Hindlimb muscle (tissue), 1 donor: ENCODE results near the gene CFAP97D2. TPM values are rescaled to one million over a fixed set of nuclear protein-coding genes. Genes with fewer than 3 reads are reported as not detected.

Experiments used
- polyA plus RNA-seq: library from polyadenylated mRNA; unstranded; fragments of 120-200 nt; gene quantifications from one replicate; pipeline ENCODE4 v1.2.1, GENCODE V29; 2013; ENCODE audit not compliant: insufficient read length

The CFAP97D2 gene
- polyA plus RNA-seq, 1 donor: not detected

Other genes with a start within 250 kb of the CFAP97D2 start
- 0.39 TPM for gene C13orf46, start 205.2 kb upstream of the CFAP97D2 start, polyA plus RNA-seq
- gene RASA3, start 46.6 kb upstream of the CFAP97D2 start, polyA plus RNA-seq: 23.6 TPM
- 76.2 TPM for gene CDC16, start 55.6 kb downstream of the CFAP97D2 start, polyA plus RNA-seq
- 86.2 TPM for gene UPF3A, start 102.3 kb downstream of the CFAP97D2 start, polyA plus RNA-seq
- 13.3 TPM for gene CHAMP1, start 135.2 kb downstream of the CFAP97D2 start, polyA plus RNA-seq